Globus pallidus (tissue), 1 donor: Measurements from ENCODE around the gene BMPR1A.
"Not testable (repeated sequence)": the region's sequence is repeated elsewhere in the genome, so short reads cannot be mapped to it uniquely, and the experiment has no call there.

ENCODE experiments used
- DNase-seq: peaks from one replicate; pipeline ENCODE4 v3.0.0-alpha.2; 2015; ENCODE audit warnings: low spot score

The BMPR1A gene

DNA sequence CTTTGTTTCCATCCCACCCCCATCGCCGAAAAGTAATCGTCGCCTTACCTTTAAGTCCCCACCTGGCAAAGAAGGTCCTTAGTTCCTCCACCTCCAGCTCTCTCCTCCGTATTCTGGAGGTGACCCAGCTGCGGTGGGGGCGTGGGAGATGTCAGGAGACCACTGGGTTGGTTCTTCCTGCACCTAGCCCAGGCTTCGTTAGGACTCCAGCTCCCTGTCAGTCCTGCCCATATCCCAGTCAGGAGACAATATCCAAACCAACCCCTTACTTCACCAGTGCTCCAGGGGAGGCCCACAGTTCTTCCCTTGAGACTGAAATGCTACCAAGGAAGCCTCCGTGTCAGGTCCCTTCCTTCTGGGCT lies 212.6 kb downstream of the BMPR1A start:
- DNase-seq: no peak

DNA sequence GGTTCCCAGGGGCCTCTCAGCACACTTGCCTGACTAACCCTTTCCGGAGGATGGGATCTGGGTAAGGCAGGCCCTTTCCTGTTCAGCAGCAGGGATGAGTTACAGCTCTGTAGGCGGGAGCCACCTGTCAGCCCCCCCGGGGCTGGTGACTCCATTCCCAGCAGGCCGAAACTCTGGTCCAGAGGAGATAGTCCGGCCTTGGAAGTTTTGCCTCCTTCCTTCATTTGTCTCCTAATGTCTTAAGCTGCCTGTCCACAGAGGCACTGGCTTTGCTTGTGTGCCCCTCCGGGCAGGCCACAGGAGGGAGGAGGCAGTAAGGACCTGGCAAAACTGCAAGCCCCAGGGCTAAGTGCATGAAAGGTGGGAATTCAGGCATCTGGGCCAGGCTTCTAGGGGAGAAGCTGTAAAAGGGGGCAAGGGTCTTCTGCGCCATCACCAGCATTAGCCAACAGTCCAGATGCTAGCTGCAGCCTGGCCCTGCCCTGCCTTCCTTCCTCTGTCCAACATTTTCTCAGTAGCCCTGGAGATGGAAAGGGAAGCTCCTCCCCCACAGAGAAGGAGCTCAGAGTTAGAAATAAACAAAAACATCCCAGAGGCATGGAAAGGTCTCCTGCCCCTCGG lies 213.1 kb downstream of the BMPR1A start:
- DNase-seq: no peak

DNA sequence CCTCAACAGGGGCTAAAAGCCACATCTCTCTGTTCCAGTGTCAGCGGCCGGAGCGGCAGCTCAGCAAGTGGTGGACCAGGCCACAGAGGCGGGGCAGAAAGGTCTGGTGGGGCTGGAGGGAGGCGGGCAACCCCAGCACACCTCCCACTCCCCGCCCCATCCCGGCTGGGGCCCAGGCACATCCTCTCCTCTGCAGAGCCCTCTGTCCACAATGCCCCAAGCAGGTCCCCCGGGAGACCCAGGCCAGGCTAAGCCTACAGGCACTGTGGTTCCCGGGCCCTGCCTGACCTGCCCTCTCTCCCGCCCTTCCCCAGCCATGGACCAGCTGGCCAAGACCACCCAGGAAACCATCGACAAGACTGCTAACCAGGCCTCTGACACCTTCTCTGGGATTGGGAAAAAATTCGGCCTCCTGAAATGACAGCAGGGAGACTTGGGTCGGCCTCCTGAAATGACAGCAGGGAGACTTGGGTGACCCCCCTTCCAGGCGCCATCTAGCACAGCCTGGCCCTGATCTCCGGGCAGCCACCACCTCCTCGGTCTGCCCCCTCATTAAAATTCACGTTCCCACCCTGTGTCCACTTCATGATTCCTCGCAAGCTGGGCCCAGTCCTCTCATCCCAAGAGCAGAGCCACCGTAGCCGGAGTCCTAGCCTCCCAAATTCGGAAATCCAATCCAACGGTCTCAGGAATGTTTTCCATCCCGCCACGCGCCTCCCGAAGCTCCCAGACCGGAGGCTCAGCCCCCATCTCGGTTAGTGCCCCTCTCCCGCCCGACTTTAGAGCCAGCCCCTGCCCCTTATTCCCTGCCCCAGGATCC lies 214.0 kb downstream of the BMPR1A start:
- DNase-seq: no peak

DNA sequence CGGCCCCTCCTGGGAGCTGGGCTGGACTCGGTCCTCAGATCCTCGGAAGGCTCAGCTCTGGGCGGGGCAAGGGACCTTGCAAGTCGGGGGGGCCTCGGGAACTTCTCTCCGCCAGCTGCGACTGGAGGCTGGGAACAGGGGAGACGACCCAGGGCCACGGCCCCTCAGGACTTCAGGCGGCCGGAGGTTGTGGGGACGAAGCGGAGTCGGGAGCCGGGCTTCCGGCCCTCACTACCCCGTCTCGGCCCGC lies 214.5 kb downstream of the BMPR1A start:
- no peak for DNase-seq

DNA sequence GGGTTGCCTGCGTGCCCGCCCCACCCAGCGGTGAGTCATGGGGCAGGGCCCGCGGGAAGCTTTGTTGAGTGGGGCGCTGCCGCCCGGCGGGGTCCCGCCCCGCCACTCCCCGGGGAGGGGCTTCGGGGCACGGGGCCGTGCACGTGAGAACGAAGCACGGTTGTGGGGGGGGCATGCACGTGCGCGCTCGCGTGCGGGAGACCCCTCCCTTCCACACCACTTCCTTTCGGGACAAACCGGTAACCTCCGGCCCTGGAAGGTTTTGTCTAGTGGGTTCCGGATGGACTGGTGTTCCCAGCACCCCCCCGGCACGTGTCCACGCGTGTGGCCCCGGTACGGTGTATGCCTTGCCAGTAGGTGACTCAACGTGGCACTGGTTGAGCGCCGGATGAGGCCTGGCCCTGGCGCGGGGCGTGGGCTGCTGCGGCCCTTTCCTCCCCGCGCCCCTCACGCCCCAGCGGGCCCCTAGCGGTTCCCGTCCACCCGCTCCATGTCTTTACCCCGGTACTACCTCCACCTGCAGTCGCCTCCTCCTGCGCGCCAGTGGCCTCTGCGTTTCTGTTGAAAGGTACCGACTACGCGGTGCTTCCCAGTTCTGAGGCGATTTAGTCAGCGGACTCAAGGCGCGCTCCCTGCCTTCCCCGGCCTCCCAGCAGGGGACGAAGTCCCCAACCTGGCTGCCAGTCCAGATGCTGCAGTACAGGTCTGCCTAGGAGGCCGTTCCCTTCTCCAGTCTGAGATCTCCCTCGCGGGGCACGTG lies 215.0 kb downstream of the BMPR1A start:
- DNase-seq: no peak

DNA sequence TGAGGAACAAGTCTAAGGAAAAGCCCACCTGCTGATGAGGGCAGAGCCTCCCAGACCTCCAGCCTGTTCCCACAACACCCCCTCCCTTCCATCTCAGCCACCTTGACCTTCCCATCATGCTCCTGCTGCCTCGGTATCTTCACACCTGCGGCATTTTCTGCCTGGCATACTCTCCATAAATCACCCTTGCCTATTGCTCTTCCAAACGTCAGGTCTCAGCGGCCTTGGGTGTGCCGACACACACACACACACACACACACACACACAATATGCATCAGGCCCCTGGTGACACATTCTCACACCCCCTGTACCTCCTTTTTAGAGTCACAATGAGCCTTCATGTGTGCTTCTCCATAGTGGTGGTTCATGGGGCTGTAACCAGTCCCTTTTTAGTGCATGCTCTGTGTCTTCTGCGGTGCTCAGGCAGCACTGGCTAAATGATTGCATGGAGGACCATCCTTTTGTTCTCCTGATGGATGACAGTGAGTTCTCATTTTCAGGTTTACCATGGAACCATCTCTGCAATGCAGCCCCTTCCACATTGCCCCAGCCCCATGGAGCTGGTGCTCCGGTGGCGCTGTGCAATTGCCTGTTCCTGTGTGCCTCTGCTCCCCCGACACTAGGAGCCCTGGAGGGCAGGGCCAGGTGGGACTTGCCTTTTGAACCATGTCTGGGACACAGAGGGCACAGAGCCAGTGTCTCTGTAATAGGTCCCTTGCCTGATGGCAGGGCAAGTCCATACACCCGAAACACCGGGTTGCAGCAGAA lies 216.4 kb downstream of the BMPR1A start:
- DNase-seq: no peak

DNA sequence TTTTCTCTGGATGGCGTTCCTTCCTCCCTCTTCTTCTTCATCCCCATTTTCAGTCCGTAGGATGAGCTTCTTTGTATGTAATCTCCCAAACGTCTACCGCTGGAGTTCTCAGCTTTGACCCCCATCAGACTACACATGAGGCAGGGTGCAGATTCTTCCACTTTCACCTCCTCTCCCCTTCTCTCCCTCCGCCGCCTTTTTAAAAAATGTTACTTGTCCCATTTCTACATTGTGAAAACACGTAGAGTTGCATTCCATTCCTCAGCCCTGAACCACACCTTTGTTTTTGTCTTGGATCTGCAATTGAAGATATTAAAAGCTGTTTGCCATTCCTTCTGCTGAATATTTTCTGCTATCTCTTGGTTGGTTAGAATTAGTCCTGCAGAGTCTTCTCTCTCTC lies 218.1 kb downstream of the BMPR1A start:
- no peak for DNase-seq

DNA sequence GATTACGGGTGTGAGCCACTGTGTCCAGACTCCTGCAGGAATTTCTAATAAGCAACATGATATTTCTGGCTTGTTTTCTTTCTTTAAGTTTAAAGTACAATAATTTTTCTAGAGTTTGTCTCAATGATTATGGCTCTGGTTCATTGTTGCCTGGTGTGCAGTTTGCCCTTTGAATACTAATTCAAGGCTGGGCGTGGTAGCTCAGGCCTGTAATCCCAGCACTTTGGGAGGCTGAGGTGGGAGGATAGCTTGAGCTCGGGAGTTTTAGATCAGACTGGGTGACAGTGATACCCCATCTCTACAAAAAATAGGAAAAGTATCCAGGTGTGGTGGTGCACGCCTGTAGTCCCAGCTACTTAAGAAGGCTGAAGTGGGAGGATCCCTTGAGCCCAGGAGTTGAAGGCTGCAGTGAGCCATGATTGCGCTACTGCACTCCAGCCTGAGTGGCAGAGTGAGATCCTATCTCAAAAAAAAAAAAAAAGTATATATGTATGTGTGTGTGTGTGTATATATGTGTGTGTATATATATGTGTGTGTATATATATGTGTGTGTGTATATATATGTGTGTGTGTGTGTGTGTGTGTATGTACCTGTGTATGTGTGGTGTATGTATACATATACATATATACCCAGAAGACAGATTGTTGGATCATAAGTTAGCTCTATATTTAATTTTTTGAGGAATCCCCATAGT lies 220.1 kb downstream of the BMPR1A start:
- DNase-seq: no peak

DNA sequence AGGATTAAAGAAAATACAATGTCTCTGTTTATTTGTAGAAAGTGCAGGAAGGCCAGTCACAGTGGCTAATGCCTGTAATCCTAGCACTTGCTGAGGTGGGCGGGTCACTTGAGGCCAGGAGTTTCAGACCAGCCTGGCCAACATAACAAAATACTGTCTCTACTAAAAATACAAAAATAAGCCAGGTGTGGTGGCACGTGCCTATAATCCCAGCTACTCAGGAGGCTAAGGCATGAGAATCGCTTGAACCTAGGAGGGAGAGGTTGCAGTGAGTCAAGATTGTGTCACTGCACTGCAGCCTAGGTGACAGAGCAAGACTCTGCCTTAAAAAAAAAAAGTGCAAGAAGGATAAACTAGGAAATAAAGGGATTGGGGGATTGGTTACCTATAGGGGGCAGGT lies 222.0 kb downstream of the BMPR1A start:
- DNase-seq: not testable (repeated sequence)

DNA sequence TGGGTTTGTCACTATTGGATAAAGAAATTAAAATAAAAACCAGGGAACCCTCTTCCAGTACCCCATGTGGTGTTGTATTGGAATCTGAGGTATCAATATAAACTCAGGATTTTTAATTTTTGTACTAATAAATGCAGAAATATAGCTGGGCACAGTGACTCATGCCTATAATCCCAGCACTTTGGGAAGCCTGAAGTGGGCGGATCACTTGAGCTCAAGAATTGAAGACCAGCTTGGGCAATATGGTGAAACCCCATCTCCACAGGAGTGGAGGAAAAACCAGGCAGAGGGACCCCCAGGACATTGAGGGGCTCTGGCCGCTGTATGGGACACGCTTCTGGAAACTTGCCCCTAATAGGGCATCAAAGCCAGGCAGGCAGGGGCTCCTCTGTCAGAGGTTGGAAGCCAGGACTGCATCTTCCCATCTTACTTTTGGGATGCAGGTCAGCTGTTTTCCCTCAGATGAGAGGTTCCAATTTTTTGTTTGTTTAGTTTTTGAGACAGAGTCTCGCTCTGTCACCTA lies 222.9 kb downstream of the BMPR1A start:
- DNase-seq: no peak

DNA sequence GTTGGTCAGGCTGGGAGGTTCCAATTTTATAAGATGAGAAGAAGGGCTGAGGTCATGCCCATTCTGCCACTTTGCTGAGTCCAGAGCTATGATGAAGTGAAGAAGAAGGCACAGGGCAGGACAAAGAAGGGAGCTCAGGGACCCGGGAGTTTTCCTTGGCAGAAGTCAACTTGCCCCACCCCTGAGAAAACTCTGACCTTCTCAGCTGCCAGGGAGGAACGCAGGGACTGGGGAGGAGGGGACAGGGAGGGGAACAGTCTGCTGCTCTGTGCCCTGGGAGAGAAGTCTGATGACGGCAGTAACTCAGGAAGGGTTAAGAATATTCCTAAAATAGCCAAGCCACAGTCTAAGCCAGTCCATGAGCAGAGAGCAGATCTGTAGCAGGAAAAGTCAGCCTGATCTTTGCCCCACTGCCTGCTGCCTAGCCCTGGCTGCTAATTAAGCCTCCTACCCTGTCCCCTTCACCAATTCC lies 223.6 kb downstream of the BMPR1A start:
- no peak for DNase-seq

DNA sequence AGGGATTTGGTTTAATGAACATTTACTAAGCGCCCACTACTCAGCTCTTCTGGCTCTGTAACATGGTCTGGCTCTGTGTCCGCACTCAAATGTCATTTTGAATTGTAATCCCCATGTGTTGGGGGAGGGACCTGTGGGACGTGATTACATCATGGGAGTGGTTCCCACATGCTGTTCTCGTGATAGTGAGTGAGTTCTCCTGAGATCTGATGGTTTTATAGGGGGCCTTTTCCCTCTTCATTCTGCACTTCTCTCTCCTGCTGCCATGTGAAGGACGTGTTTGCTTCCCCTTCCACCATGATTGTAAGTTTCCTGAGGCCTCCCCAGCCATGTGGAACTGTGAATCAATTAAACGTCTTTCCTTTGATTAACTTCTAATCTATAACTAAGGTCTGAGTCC lies 224.6 kb downstream of the BMPR1A start:
- not testable (repeated sequence) for DNase-seq

DNA sequence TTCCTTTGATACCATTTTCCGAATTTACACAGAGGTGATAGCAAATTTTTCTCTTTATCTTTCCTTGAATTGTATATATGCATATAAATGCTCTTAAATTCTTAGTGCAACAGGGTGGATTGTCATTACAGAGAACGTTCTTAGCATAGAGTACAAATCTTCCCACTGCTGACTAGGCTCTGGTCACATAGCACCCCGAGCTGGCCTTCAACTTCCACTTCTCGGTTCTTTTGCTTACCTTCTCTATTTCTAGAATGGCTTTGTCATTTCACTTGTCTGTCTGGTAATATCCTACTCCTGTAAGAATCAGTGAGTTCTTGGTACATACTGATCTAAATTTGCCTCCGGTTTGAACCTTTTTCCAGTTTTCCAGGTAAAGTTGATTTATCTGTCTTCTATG lies 225.3 kb downstream of the BMPR1A start:
- DNase-seq: no peak
